Measurements from ENCODE around the gene GINS1.

DNA sequence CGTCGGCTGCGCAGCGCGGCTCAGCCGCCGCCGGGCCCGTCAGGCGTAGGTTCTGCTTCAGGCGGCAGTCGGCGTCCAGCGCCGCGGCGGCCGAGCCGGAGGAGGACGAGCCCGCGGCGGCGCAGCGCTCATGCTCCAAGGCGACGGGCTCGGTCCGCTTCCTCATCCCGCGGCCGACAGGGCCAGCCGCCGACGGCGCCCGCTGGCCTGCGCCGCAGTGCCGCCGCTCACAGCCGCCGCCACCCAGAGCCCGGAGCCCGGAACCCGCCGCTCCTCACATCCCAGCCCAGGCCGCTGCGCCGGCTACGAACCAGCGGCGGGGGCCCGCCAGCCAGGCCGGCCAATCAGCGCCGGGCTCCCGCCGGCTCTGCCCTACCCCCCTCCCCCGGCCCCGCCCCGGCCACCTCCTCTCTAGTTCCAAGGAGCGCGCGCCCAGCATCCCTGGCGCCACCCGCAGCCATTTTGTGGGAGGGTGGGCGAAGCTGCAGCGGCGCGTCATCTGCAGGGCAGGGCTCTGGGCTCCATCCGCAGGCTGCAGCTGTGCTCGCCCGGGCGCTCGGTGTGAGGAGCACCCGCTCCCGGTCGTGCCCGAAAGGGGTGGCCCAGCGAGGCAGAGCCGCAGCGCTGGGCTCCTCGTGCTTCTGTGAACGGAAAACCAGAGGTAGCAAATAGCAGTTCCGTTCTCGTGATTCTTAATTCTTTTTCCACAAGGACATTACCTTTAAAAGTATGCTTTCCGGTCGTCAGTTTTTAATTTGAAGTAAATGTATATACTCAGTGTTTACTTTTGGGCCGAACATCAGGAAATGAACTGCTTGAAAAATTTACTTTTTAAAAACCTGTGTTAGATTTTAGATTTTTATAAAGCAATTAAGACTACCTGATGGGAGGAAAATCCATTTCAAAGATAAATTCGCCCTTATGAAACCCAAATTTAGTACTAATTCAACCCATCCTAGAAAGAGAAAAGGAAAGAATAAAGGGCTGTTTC, 16.6 kb upstream of the GINS1 start, which contains the start of gene ABHD12:
- TF ChIP-seq, protein P1, sequence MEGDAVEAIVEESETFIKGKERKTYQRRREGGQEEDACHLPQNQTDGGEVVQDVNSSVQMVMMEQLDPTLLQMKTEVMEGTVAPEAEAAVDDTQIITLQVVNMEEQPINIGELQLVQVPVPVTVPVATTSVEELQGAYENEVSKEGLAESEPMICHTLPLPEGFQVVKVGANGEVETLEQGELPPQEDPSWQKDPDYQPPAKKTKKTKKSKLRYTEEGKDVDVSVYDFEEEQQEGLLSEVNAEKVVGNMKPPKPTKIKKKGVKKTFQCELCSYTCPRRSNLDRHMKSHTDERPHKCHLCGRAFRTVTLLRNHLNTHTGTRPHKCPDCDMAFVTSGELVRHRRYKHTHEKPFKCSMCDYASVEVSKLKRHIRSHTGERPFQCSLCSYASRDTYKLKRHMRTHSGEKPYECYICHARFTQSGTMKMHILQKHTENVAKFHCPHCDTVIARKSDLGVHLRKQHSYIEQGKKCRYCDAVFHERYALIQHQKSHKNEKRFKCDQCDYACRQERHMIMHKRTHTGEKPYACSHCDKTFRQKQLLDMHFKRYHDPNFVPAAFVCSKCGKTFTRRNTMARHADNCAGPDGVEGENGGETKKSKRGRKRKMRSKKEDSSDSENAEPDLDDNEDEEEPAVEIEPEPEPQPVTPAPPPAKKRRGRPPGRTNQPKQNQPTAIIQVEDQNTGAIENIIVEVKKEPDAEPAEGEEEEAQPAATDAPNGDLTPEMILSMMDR (conservative IDR thresholded peaks at IDR 0.05; ENCODE audit: low read depth in 2 of 2): no peak
- no peak for TF ChIP-seq EZH2phosphoT487 (IDR thresholded peaks at IDR 0.05; ENCODE audit: unreplicated experiment)
- TF ChIP-seq REST (IDR thresholded peaks at IDR 0.05; ENCODE audit: unreplicated experiment): no peak
- peak; percentile 87 for TF ChIP-seq CREB1 (CRISPR knock-in tag; IDR thresholded peaks at IDR 0.05; ENCODE audit: low read depth)
- TF ChIP-seq POLR2AphosphoS5 (IDR thresholded peaks at IDR 0.05; ENCODE audit: low read depth): peak; percentile 91
- TF ChIP-seq JUNB (IDR thresholded peaks at IDR 0.05; ENCODE audit: unreplicated experiment): no peak
